ENCODE data around the gene AUTS2.

AUTS2 gene

GRCh38 chr7:70597066-70597465 is 998.8 kb downstream of the AUTS2 start:
- no peak for DNase-seq (ENCODE audit: low read depth, low spot score)
- no peak overlapping the region for H3K27ac ChIP-seq

- peak; percentile 99 for DNase-seq (ENCODE audit: low read depth, low spot score)
- peak overlapping the region; percentile 76 for H3K27ac ChIP-seq
Observed at GRCh38 chr7:70598976-70599375, 1000.7 kb downstream of the AUTS2 start.

- DNase-seq (ENCODE audit: low read depth, low spot score): peak; percentile 85
- peak overlapping the region; percentile 76 for H3K27ac ChIP-seq
Observed at GRCh38 chr7:70599446-70600190, 1001.3 kb downstream of the AUTS2 start.

GRCh38 chr7:70600993-70601392 is 1002.7 kb downstream of the AUTS2 start:
- DNase-seq (ENCODE audit: low read depth, low spot score): no peak

GRCh38 chr7:70602117-70602516 is 1003.8 kb downstream of the AUTS2 start:
- no peak overlapping the region for H3K27ac ChIP-seq
- no peak for DNase-seq (ENCODE audit: low read depth, low spot score)

More at GRCh38 chr7:70600993-70601392, 1002.7 kb downstream of the AUTS2 start:
- H3K27ac ChIP-seq: peak overlapping the region; percentile 76

- DNase-seq (ENCODE audit: low read depth, low spot score): no peak
Observed at GRCh38 chr7:70607281-70607680, 1009.0 kb downstream of the AUTS2 start.

GRCh38 chr7:70607759-70608158 is 1009.5 kb downstream of the AUTS2 start:
- no peak for DNase-seq (ENCODE audit: low read depth, low spot score)
- no peak overlapping the region for H3K27ac ChIP-seq

More at GRCh38 chr7:70607281-70607680, 1009.0 kb downstream of the AUTS2 start:
- H3K27ac ChIP-seq: no peak overlapping the region

- no peak for DNase-seq (ENCODE audit: low read depth, low spot score)
- H3K27ac ChIP-seq: no peak overlapping the region
Observed at GRCh38 chr7:70608229-70608628, 1010.0 kb downstream of the AUTS2 start.

- no peak overlapping the region for H3K27ac ChIP-seq
Observed at GRCh38 chr7:70612811-70613210, 1014.5 kb downstream of the AUTS2 start.

GRCh38 chr7:70614237-70615045 is 1016.2 kb downstream of the AUTS2 start:
- no peak for DNase-seq (ENCODE audit: low read depth, low spot score)
- H3K27ac ChIP-seq: peak overlapping the region; percentile 76

More at GRCh38 chr7:70612811-70613210, 1014.5 kb downstream of the AUTS2 start:
- DNase-seq (ENCODE audit: low read depth, low spot score): no peak

- no peak for DNase-seq (ENCODE audit: low read depth, low spot score)
Observed at GRCh38 chr7:70615066-70615606, 1016.9 kb downstream of the AUTS2 start.

GRCh38 chr7:70616211-70616610 is 1017.9 kb downstream of the AUTS2 start:
- DNase-seq (ENCODE audit: low read depth, low spot score): no peak
- H3K27ac ChIP-seq: no peak overlapping the region

More at GRCh38 chr7:70615066-70615606, 1016.9 kb downstream of the AUTS2 start:
- H3K27ac ChIP-seq: peak overlapping the region; percentile 76

GRCh38 chr7:70616821-70617220 is 1018.5 kb downstream of the AUTS2 start:
- no peak overlapping the region for H3K27ac ChIP-seq
- DNase-seq (ENCODE audit: low read depth, low spot score): no peak

- H3K27ac ChIP-seq: no peak overlapping the region
- no peak for DNase-seq (ENCODE audit: low read depth, low spot score)
Observed at GRCh38 chr7:70618020-70618551, 1019.8 kb downstream of the AUTS2 start.

GRCh38 chr7:70619130-70619529 is 1020.9 kb downstream of the AUTS2 start:
- no peak overlapping the region for H3K27ac ChIP-seq
- no peak for DNase-seq (ENCODE audit: low read depth, low spot score)

GRCh38 chr7:70619659-70620058 is 1021.4 kb downstream of the AUTS2 start:
- DNase-seq (ENCODE audit: low read depth, low spot score): no peak
- H3K27ac ChIP-seq: no peak overlapping the region

GRCh38 chr7:70620333-70621055 is 1022.2 kb downstream of the AUTS2 start:
- no peak overlapping the region for H3K27ac ChIP-seq
- DNase-seq (ENCODE audit: low read depth, low spot score): no peak

GRCh38 chr7:70621954-70622600 is 1023.8 kb downstream of the AUTS2 start:
- peak overlapping the region; percentile 39 for H3K27ac ChIP-seq
- DNase-seq (ENCODE audit: low read depth, low spot score): no peak

GRCh38 chr7:70622936-70623335 is 1024.7 kb downstream of the AUTS2 start:
- no peak overlapping the region for H3K27ac ChIP-seq
- DNase-seq (ENCODE audit: low read depth, low spot score): no peak
